ENCODE results near the gene PTAR1.
"Not testable (repeated sequence)": the region's sequence is repeated elsewhere in the genome, so short reads cannot be mapped to it uniquely, and the experiment has no call there.

Gene PTAR1

DNA sequence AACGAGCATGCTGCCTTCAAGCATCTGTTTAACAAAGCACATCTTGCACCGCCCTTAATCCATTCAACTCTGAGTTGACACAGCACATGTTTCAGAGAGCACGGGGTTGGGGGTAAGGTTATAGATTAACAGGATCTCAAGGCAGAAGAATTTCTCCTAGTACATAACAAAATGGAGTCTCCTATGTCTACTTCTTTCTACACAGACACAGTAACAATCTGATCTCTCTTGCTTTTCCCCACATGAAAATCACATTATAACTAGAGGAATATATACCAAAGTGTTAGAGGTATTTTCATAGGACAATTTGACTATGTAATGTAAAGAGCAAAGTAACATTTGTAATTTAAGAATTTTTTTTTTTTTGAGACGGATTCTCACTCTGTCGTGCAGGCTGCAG, 4.1 kb upstream of the PTAR1 start:
- not testable (repeated sequence) for ATAC-seq; H3K27ac Mint-ChIP-seq; H3K4me1 Mint-ChIP-seq; H3K36me3 Mint-ChIP-seq; H3K9me3 Mint-ChIP-seq; H3K4me3 Mint-ChIP-seq; DNase-seq (ENCODE audit: low spot score in 2 of 2)

DNA sequence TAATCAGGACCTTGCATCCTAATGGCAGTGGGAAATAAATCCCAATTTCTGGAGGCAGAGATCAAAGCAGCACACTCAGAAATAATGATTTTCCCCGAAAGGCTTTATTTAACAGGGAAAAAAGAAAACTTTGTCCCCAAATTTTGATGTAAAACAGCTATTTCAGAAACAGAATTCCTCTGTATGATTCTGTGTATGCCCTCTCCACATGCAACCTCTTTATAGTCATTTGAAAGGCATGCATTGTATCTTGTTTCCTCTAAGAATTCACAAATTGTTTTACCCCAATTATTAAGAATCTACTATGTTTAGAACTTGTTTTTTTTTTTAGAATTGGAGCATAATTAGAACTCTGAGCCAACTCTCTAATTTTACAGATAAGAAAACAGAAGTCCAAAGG, 2.7 kb upstream of the PTAR1 start:
- no peaks in the 10 kb centered on the region for H3K9me3 Mint-ChIP-seq
- ATAC-seq (no peak), DNase-seq (ENCODE audit: low spot score in 2 of 2) (no peak)
- no peak overlapping the region for H3K4me3 Mint-ChIP-seq
- H3K36me3 Mint-ChIP-seq: peaks cover 9% of the 10 kb centered on the region
- H3K27ac Mint-ChIP-seq: no peak overlapping the region
- H3K4me1 Mint-ChIP-seq: peaks cover 13% of the 10 kb centered on the region

DNA sequence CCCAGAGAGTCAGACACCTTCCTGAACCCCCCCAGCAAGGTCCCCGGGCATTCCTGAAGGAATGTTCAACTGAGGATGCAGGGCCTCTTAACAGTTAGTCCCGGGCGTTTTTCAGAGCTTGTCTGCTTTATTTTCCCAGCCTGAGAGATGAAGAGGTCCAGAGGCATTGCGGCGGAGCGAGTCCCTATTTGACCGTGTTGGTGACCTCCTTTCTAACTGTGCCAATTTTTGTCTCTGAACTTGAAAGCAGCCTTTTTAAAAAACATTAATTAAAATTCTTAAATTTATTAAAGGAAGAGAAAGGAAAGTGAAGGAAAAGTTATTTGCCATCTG, 433 bp upstream of the PTAR1 start:
- ATAC-seq: no peak
- H3K4me3 Mint-ChIP-seq: peak overlapping the region; percentile 93
- peaks cover 28% of the 10 kb centered on the region for H3K4me1 Mint-ChIP-seq
- DNase-seq (ENCODE audit: low spot score in 2 of 2): no peak
- peaks cover 9% of the 10 kb centered on the region for H3K36me3 Mint-ChIP-seq
- peak overlapping the region; percentile 96 for H3K27ac Mint-ChIP-seq
- no peaks in the 10 kb centered on the region for H3K9me3 Mint-ChIP-seq

DNA sequence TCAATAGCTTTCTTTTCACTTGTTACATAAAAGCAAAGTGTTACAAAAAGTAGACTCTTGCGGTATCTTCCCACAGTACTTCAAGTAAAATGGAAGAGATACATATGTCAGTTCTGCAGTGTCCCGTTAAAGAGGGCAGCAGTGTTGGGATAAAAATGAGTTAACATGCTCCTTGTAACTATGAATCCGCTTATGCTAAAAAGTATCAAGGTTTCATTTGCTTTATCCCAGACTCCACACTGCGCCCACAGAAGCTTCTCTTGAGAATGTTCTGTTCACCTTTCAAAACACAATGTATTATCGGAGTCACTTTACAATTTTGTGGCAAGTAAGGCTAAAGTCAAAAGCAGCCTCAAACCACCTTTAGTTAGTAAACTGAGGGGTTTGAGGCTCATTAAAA, 790 bp downstream of the PTAR1 start:
- no peak for DNase-seq (ENCODE audit: low spot score in 2 of 2)
- H3K4me3 Mint-ChIP-seq: peak overlapping the region; percentile 93
- peak overlapping the region; percentile 96 for H3K27ac Mint-ChIP-seq
- H3K36me3 Mint-ChIP-seq: peaks cover 9% of the 10 kb centered on the region
- H3K9me3 Mint-ChIP-seq: no peaks in the 10 kb centered on the region
- no peak for ATAC-seq
- H3K4me1 Mint-ChIP-seq: peaks cover 28% of the 10 kb centered on the region

DNA sequence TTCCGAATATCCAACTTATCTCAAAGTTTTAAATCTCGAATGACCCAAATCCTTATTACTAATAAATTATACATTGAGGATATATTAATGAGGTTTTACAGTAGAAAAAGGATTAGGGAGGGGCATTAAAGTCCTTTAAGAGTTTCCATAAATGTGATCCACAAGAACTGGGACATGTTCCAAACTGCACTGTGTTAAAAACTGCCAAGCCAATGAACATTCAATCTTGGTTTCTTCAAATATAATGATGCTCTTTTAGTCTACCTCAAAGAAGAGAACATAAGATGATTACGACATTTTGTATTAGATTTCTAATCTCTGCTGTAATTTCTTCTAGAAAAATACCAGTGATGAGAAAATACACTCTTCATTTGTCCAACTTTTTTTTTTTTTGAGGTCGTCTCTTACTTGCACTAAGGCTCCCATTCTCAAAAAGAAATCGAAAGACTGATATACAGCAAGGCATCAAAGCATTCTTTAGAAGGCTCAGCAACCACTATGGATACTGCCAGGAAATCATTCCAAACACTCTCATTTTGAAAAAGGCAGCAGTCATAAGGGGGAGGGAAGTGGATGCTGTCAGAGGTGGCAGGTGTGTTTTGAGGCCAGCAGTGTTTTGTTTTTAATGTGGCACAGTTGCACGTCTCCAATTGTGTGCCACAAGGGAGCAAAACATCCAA, 1.7 kb downstream of the PTAR1 start:
- Mint-ChIP-seq H3K36me3 (peaks cover 9% of the 10 kb centered on the region), H3K9me3 (no peaks in the 10 kb centered on the region), H3K4me1 (peaks cover 35% of the 10 kb centered on the region), H3K4me3 (peak overlapping the region; percentile 93), H3K27ac (no peak overlapping the region)
- no peak for DNase-seq (ENCODE audit: low spot score in 2 of 2)
- ATAC-seq: no peak

DNA sequence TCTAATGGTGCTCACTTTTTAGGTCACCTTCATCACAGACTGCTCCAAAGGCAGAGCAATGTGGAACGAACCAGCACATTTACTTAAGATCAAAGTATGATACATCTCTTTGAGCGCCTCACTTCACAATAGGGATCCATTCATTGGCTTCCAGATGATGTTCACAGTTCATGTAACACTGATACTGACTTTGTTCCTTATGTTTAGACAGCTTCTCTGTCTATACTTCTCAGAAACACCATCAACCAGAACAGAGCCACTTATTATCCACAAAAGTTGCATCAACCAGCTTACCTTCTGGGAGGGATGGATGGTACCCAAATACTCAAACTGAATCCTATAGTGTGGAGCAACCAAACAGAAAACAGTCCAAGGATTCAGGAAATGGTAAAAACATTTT, 4.6 kb downstream of the PTAR1 start:
- no peak for DNase-seq (ENCODE audit: low spot score in 2 of 2)
- Mint-ChIP-seq H3K27ac (no peak overlapping the region), H3K4me3 (no peak overlapping the region), H3K4me1 (peaks cover 35% of the 10 kb centered on the region), H3K9me3 (no peaks in the 10 kb centered on the region), H3K36me3 (peaks cover 19% of the 10 kb centered on the region)
- no peak for ATAC-seq

DNA sequence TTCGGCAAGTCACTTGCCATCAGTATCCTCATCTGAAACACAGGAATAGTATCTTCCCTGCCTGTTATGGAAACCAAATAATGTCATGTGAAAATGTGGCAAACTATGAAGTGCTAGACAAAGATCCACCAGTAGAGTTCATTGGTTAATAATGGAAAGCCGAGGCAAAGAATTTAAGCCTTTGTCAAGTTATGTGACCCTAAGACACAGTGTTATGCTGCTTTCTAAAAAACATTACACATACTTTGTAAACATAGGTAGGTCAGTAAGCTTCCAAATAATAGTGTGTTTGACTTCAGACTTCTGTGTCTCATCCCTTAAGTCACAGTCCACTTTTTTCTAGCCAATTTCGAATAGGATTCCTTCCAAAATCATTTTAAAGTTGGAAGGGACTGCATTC, 6.0 kb downstream of the PTAR1 start:
- H3K9me3 Mint-ChIP-seq: no peaks in the 10 kb centered on the region
- no peak overlapping the region for H3K27ac Mint-ChIP-seq
- ATAC-seq (no peak), DNase-seq (ENCODE audit: low spot score in 2 of 2) (no peak)
- peaks cover 26% of the 10 kb centered on the region for H3K36me3 Mint-ChIP-seq
- peaks cover 31% of the 10 kb centered on the region for H3K4me1 Mint-ChIP-seq
- no peak overlapping the region for H3K4me3 Mint-ChIP-seq

DNA sequence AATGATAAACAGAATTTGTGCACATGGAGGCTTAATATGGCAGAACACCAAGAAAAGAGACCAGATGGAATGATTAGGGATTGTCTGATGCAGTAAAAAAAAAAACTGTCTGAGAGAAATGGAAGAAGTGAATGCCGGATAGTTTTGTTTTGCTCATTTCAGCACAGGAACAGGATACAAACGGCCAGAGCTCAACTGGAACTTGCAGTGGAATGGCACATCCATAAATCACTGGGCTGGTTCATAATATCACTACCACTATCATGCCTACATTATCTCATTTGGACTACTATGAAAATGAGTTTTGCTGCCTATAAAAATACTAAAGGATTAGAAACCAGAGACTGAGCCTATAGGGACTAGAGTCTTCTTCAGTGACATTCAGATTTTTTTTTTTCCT, 9.7 kb downstream of the PTAR1 start:
- DNase-seq (ENCODE audit: low spot score in 2 of 2): no peak
- Mint-ChIP-seq H3K36me3 (peaks cover 53% of the 10 kb centered on the region), H3K27ac (no peak overlapping the region), H3K4me3 (no peak overlapping the region), H3K4me1 (peaks cover 29% of the 10 kb centered on the region), H3K9me3 (no peaks in the 10 kb centered on the region)
- ATAC-seq: no peak

DNA sequence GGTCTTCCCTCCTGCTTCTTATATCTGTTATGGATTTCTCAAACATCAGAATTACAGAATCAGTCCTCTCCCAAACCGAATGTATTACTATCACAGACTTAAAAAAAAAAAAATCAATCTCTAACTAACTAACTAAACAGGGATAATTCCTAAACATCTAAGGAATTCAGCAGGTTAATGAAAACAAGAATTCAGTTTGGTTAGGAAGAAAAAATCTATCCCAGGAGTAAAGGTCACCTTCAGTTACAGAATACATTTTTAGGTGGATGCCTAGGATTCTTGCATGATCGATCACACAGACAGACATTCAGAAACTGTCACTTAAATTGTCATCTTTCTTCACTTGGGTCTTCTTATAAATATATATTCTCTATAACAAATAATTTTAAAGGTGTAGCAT, 11.5 kb downstream of the PTAR1 start:
- no peak for ATAC-seq
- peaks cover 64% of the 10 kb centered on the region for H3K36me3 Mint-ChIP-seq
- H3K9me3 Mint-ChIP-seq: no peaks in the 10 kb centered on the region
- no peak for DNase-seq (ENCODE audit: low spot score in 2 of 2)
- H3K4me3 Mint-ChIP-seq: no peak overlapping the region
- no peak overlapping the region for H3K27ac Mint-ChIP-seq
- peaks cover 23% of the 10 kb centered on the region for H3K4me1 Mint-ChIP-seq

DNA sequence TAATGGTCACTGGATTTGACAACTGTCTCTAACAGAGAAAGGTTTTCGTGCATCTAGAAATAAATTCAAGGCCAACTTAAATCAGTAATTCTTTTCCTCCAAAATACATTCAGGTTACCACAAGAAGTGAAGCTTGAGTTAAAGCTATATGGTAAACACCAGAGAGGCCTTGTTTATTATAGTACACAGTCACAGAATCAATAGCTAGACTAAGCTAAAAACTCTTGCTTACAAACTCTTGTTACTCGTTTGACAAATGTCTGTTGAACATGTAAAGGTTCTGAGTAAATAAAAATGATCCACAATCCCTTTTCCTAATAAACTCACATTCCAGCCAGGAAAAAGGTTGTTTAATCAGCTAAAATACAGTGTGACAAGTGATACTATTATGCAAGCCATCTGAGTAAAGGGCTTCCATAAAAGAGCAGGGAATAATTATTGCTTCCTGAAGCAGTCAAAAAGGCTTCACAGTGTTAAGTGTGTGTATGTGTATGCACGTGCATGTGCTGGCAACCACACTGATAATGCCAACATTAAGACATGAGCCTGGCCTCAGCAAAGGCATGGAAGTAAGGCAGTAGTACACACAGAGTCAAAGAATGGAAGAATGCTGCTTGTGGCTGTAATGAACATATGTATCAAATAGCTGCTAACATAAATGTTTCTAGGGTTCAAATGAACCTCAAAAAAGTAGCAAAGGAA, 12.8 kb downstream of the PTAR1 start:
- DNase-seq (ENCODE audit: low spot score in 2 of 2) (no peak), ATAC-seq (no peak)
- Mint-ChIP-seq H3K4me3 (no peak overlapping the region), H3K4me1 (peaks cover 22% of the 10 kb centered on the region), H3K36me3 (peaks cover 69% of the 10 kb centered on the region), H3K9me3 (no peaks in the 10 kb centered on the region), H3K27ac (peak overlapping the region; percentile 1)

DNA sequence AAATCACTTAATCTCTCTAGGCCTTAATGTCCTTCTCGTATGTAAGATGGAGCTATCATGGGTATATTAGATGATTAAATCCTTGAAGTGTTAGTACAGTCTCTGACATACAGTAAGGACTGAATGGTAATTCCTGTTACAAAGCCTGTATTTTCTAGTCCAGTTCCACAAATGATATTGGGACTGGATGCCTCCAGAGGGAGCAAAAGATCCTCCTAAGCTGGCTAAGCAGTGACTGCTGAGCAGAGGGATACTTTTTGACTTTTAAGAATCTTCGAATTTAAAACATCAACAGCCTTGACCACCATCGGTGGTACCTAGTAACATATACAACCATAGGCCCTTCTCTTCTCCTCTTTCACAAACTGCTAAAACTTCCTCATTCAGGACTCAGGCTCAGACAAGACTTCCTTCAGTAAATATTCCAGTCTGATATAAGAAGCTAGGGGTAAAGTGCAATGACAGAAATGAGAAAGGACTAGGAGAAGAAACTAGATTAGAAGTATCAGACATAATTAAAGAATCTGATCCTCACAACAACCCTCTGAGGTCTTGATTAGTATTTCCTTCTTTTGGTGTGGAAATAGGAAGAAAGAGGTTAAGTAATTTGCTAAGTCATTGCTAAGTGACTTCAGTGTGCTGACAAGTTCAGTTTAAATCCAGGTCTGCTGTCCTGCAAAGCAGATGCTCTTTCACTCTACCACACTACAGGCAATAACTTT, 13.9 kb downstream of the PTAR1 start:
- peak overlapping the region; percentile 48 for H3K27ac Mint-ChIP-seq
- DNase-seq (ENCODE audit: low spot score in 2 of 2) (no peak), ATAC-seq (no peak)
- no peaks in the 10 kb centered on the region for H3K9me3 Mint-ChIP-seq
- H3K4me3 Mint-ChIP-seq: no peak overlapping the region
- peaks cover 22% of the 10 kb centered on the region for H3K4me1 Mint-ChIP-seq
- H3K36me3 Mint-ChIP-seq: peaks cover 72% of the 10 kb centered on the region

DNA sequence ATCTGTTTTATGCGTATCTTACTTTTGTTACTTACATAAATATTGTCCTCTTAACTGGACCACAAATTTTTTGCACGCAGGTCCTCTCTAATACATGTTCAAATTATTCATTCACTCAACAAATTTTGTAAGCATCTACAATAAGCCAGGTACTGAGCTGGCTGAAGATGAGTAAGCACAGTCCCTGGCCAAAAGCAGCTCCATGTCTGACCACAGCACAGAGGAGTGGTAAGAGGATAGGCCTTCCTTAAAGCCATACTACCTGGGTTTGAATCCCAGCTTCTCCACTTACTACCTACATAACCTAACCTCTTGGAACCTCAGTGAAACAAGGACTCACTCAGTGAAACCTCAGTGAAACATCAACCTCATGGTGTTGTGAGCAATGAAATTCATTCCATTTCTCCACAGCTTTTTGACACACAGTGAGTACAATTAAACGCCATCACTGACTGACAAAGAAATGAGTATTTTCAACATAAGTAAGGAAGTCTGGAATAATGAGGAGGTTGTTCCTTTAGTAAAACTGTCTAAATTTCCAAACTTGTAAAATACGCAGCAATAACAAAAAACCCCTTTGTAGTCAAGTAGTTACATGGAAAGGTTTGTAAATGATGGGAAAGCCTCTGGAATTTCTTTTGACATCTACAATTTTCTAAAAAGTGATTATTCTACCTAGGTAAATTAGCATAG, 15.0 kb downstream of the PTAR1 start:
- H3K4me3 Mint-ChIP-seq: no peak overlapping the region
- H3K27ac Mint-ChIP-seq: peak overlapping the region; percentile 48
- H3K9me3 Mint-ChIP-seq: no peaks in the 10 kb centered on the region
- peaks cover 22% of the 10 kb centered on the region for H3K4me1 Mint-ChIP-seq
- no peak for ATAC-seq
- H3K36me3 Mint-ChIP-seq: peaks cover 70% of the 10 kb centered on the region
- DNase-seq (ENCODE audit: low spot score in 2 of 2): no peak

DNA sequence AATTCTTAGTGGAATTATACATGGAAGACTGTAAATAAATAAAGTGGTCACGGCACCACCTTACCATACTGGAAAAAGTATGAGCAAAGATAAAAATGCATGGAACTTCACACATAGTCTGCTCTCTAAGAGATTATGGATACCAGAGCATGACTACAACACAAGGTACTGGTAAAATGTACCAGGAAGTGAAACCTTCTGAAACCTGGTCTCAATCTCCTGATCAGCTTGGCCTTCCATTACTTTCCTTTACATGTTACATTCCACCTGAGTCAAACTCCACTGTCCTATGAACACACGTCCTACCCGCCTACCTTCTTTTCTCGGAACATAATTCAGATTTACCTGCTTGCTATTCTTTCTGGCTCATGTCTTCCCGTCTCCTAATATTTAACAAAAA, 15.9 kb downstream of the PTAR1 start:
- Mint-ChIP-seq H3K36me3 (peaks cover 70% of the 10 kb centered on the region), H3K27ac (no peak overlapping the region), H3K4me3 (no peak overlapping the region), H3K9me3 (no peaks in the 10 kb centered on the region), H3K4me1 (peaks cover 22% of the 10 kb centered on the region)
- ATAC-seq (no peak), DNase-seq (ENCODE audit: low spot score in 2 of 2) (no peak)

DNA sequence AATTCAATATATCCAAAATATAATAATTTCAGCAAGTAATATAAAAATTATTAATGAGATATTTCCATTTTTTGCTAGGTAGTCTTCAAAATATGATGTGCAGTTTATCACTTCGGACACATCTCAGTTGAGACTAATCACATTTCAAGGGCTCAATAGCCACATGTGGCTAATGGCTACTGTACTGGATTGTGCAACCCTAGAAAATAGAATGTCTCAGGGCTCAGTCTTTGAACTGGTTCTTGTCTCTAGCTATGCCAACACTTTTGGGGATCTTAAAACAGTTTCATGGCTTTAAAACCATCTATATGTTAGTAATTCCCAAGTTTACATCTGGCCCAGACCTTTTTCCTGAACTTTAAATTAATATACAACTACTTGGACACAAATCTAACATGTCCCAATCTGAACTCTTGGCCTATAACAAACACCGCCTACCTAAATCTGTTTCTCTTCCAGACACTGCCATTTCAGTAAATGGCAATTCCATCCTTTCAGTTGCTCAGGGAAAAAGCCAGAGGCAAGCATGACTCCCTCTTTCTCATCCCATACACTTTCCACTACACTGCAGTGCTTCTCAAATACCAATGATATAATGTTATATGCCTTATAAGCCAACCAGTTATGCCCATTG, 18.8 kb downstream of the PTAR1 start:
- no peak for DNase-seq (ENCODE audit: low spot score in 2 of 2)
- Mint-ChIP-seq H3K36me3 (peaks cover 76% of the 10 kb centered on the region), H3K4me1 (peaks cover 6% of the 10 kb centered on the region)

DNA sequence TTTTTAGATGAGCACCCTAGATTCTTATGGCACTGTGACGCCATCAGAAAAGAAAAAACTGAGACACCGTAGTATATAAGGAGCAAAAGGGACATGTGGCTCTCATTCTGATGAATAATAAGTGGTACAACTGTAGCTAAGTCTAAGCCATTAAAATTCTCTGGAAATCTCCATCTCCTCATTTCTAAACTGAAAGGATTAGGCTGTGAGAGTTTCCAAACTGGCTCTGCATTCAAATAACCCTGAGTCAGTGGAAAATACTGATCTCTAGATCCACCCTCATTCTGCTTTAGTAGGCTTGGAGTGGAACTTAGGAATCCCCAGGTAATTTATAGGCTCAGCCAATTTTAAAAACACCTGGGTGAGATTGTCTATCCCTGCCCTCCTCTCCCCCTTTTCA, 28.5 kb downstream of the PTAR1 start:
- Mint-ChIP-seq H3K36me3 (peaks cover 89% of the 10 kb centered on the region), H3K27ac (no peak overlapping the region), H3K4me1 (no peaks in the 10 kb centered on the region), H3K9me3 (no peaks in the 10 kb centered on the region), H3K4me3 (no peak overlapping the region)
- DNase-seq (ENCODE audit: low spot score in 2 of 2) (no peak), ATAC-seq (no peak)

More for the DNA sequence above, 18.8 kb downstream of the PTAR1 start:
- ATAC-seq: no peak
- no peak overlapping the region for H3K4me3 Mint-ChIP-seq
- H3K9me3 Mint-ChIP-seq: no peaks in the 10 kb centered on the region
- no peak overlapping the region for H3K27ac Mint-ChIP-seq
